Ishikawa (cell line): ENCODE results near the gene SMG1.

ENCODE experiments used
- CEBPB ChIP-seq: IDR thresholded peaks from 2 replicates; pipeline ENCODE4 v1.6.1; 2012
- EP300 ChIP-seq: IDR thresholded peaks from 2 replicates; pipeline ENCODE4 v1.6.1; 2012; ENCODE audit warnings: borderline replicate concordance
- FOXM1 ChIP-seq: IDR thresholded peaks from 2 replicates; pipeline ENCODE4 v1.6.1; 2012; ENCODE audit warnings: low read depth, borderline replicate concordance
- MAX ChIP-seq: IDR thresholded peaks from 2 replicates; pipeline ENCODE4 v1.6.1; 2012
- RAD21 ChIP-seq: IDR thresholded peaks from 2 replicates; pipeline ENCODE4 v1.6.1; 2012; ENCODE audit warnings: low read depth
- TAF1 ChIP-seq: IDR thresholded peaks from 2 replicates; pipeline ENCODE4 v1.6.1; 2012; ENCODE audit warnings: low read depth, mild to moderate bottlenecking
- TCF12 ChIP-seq: IDR thresholded peaks from 2 replicates; pipeline ENCODE4 v1.6.1; 2012; ENCODE audit warnings: low read depth
- USF1 ChIP-seq: IDR thresholded peaks from 2 replicates; pipeline ENCODE4 v1.6.1; 2012
- YY1 ChIP-seq: IDR thresholded peaks from 2 replicates; pipeline ENCODE4 v1.6.1; 2012; ENCODE audit warnings: low read depth
- ZBTB7A ChIP-seq: IDR thresholded peaks from 2 replicates; pipeline ENCODE4 v1.6.1; 2012; ENCODE audit warnings: low read depth

GRCh38 chr16:18800293-18800692, 125.9 kb downstream of the SMG1 start:
- no peak for TF ChIP-seq RAD21
- TF ChIP-seq TAF1, result no peak
- TF ChIP-seq ZBTB7A, result no peak
- TF ChIP-seq TCF12, result no peak
- TF ChIP-seq EP300, result no peak
- no peak for TF ChIP-seq CEBPB
- no peak for TF ChIP-seq YY1
- no peak for TF ChIP-seq MAX
- no peak for TF ChIP-seq USF1
- no peak for TF ChIP-seq FOXM1
